Measurements from ENCODE around the gene KIAA0825. TPM values are rescaled to one million over a fixed set of nuclear protein-coding genes. Genes with fewer than 3 reads are reported as not detected.

KIAA0825 gene
- total RNA-seq, 1 experiment from 2014 or later = 1.6 TPM

GRCh38 chr5:94623011-94623410 is 4.6 kb upstream of the KIAA0825 start:
- intact Hi-C loops (cut with micrococcal nuclease; ENCODE audit: unreplicated experiment) (no loop called here), in situ Hi-C loops (cut with HindIII; ENCODE audit: low pct_unique_long_range_greater_than_20kb, low sequenced_read_pairs) (no loop called here)
- Histone ChIP-seq H3K36me3 (ENCODE audit: control insufficient read depth, insufficient read depth, low read length) (no peaks in the 10 kb centered on the region; the same call in 1 of the 2 replicates), H3K27ac (ENCODE audit: low read length) (no peak overlapping the region), H3K4me1 (ENCODE audit: control insufficient read depth, insufficient read depth, low read length) (no peaks in the 10 kb centered on the region; the same call in 1 of the 2 replicates), H3K4me3 (ENCODE audit: low read depth in 2 of 2, low read length in 2 of 2) (no peak overlapping the region), H3K27me3 (ENCODE audit: control insufficient read depth, insufficient read depth, low read length) (no peaks in the 10 kb centered on the region), H3K9me3 (ENCODE audit: control insufficient read depth, insufficient read depth, low read depth, low read length) (no peaks in the 10 kb centered on the region)
- CTCF ChIA-PET = no interaction called here
- ATAC-seq (no peak), DNase-seq (ENCODE audit: low read depth, low spot score) (no peak)
- TF ChIP-seq POLR2AphosphoS5 (IDR thresholded peaks at IDR 0.05; ENCODE audit: low read depth, low read length) = no peak
- TF ChIP-seq TCF7L2 (IDR thresholded peaks at IDR 0.05; ENCODE audit: low read depth, low read length) = no peak
- no peak for TF ChIP-seq REST (IDR thresholded peaks at IDR 0.05; ENCODE audit: insufficient read depth in 1 of 2, low read depth in 2 of 2, low read length in 1 of 2)
- no peak for TF ChIP-seq SIN3A (IDR thresholded peaks at IDR 0.05; ENCODE audit: borderline replicate concordance, insufficient read depth, low read depth, low read length)
- TF ChIP-seq CTCF (IDR thresholded peaks at IDR 0.05) = no peak
- BruUV-seq (replicated peaks) = no TSS peak
- POLR2A ChIA-PET = no interaction called here

GRCh38 chr5:94621763-94622162 is 3.4 kb upstream of the KIAA0825 start:
- ChIA-PET POLR2A (no interaction called here), CTCF (no interaction called here)
- TF ChIP-seq REST (IDR thresholded peaks at IDR 0.05; ENCODE audit: insufficient read depth in 1 of 2, low read depth in 2 of 2, low read length in 1 of 2) = no peak
- TF ChIP-seq POLR2AphosphoS5 (IDR thresholded peaks at IDR 0.05; ENCODE audit: low read depth, low read length) = no peak
- TF ChIP-seq CTCF (IDR thresholded peaks at IDR 0.05) = no peak
- no peak for TF ChIP-seq TCF7L2 (IDR thresholded peaks at IDR 0.05; ENCODE audit: low read depth, low read length)
- no peak for TF ChIP-seq SIN3A (IDR thresholded peaks at IDR 0.05; ENCODE audit: borderline replicate concordance, insufficient read depth, low read depth, low read length)
- H3K4me3 ChIP-seq (ENCODE audit: low read depth in 2 of 2, low read length in 2 of 2) = no peak overlapping the region
- DNase-seq (ENCODE audit: low read depth, low spot score) (no peak), ATAC-seq (no peak)
- no peak overlapping the region for H3K27ac ChIP-seq (ENCODE audit: low read length)
- intact Hi-C loops (cut with micrococcal nuclease; ENCODE audit: unreplicated experiment) = no loop called here
- BruUV-seq (replicated peaks) = no TSS peak
- in situ Hi-C loops (cut with HindIII; ENCODE audit: low pct_unique_long_range_greater_than_20kb, low sequenced_read_pairs) = no loop called here
- H3K4me1 ChIP-seq (ENCODE audit: control insufficient read depth, insufficient read depth, low read length) = peaks cover 7% of the 10 kb centered on the region
- no peaks in the 10 kb centered on the region for H3K9me3 ChIP-seq (ENCODE audit: control insufficient read depth, insufficient read depth, low read depth, low read length)
- no peaks in the 10 kb centered on the region for H3K27me3 ChIP-seq (ENCODE audit: control insufficient read depth, insufficient read depth, low read length)
- no peaks in the 10 kb centered on the region; the same call in 1 of the 2 replicates for H3K36me3 ChIP-seq (ENCODE audit: control insufficient read depth, insufficient read depth, low read length)

Data from Panc1 (cell line).